ENCODE measurements around the gene TRPV2.

Gene TRPV2

GRCh38 chr17:16460796-16461605 lies 45.6 kb downstream of the TRPV2 start:
- in situ Hi-C loops (cut with HindIII; ENCODE audit: low sequenced_read_pairs): no loop called here

DNA sequence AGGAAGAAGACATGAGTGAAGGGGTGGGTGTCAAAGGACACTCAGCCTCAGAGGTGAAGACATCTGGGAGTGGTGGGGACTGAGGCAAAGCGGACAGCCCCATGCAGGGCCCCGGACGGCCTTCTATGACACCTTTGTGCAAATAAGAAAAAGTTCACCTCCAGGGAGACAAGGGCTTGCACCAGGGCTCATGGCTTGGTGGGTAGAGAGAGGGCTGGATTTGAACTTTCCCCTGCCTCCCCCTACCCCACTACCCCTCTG lies 46.2 kb downstream of the TRPV2 start:
- in situ Hi-C loops (cut with HindIII; ENCODE audit: low sequenced_read_pairs): no loop called here
- TF ChIP-seq, protein P1, sequence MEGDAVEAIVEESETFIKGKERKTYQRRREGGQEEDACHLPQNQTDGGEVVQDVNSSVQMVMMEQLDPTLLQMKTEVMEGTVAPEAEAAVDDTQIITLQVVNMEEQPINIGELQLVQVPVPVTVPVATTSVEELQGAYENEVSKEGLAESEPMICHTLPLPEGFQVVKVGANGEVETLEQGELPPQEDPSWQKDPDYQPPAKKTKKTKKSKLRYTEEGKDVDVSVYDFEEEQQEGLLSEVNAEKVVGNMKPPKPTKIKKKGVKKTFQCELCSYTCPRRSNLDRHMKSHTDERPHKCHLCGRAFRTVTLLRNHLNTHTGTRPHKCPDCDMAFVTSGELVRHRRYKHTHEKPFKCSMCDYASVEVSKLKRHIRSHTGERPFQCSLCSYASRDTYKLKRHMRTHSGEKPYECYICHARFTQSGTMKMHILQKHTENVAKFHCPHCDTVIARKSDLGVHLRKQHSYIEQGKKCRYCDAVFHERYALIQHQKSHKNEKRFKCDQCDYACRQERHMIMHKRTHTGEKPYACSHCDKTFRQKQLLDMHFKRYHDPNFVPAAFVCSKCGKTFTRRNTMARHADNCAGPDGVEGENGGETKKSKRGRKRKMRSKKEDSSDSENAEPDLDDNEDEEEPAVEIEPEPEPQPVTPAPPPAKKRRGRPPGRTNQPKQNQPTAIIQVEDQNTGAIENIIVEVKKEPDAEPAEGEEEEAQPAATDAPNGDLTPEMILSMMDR (IDR thresholded peaks at IDR 0.05; ENCODE audit: low read depth, low read length): no peak
- DNase-seq (ENCODE audit: low read depth, low spot score): no peak
- H3K4me3 ChIP-seq (ENCODE audit: low read depth, low read length): no peak overlapping the region

More at GRCh38 chr17:16460796-16461605, 45.6 kb downstream of the TRPV2 start:
- H3K4me3 ChIP-seq (ENCODE audit: low read depth, low read length): no peak overlapping the region
- DNase-seq (ENCODE audit: low read depth, low spot score): no peak
- TF ChIP-seq, protein P1 (IDR thresholded peaks at IDR 0.05; ENCODE audit: low read depth, low read length): no peak

DNA sequence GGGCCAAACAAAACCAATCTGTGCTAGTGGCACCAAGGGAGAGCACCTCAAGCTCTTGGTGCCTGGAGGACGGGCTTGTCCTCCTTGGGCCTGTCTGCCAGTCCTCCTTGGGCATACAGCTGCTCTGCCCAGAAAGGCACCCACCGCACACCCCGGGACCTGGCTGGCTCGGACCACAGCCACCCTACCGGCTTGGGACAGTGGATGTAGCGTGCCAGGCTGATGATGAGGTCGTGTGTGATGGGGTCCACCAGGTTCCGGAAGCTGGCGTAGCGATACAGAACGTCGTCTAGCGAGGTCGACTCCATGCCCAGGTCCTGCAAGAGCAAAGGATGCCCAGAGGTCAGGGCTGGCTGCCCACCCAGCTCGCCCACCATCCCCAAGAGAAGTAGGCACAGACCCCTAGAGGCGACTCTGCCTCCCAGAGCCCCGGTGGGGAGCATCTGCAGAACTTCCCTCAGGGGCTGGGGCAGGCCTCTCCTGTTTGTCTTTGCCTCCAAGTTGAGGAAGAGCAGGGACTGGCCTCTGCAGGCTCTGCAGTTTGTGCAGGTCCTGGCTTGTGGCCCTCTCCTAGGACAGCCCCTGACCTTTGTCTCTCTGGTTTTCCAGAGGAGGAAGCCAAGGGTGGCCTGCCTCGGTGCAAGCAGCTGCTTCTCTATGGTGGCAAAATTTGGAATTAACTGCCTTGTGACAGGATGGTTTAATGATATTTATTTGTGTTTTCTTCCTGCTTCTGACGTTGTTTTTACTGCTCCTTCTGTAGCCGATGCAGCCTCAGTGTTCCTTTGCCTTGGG lies 46.9 kb downstream of the TRPV2 start:
- H3K4me3 ChIP-seq (ENCODE audit: low read depth, low read length): no peak overlapping the region
- in situ Hi-C loops (cut with HindIII; ENCODE audit: low sequenced_read_pairs): no loop called here
- TF ChIP-seq, protein P1 (IDR thresholded peaks at IDR 0.05; ENCODE audit: low read depth, low read length): no peak
- DNase-seq (ENCODE audit: low read depth, low spot score): no peak

- in situ Hi-C loops (cut with HindIII; ENCODE audit: low sequenced_read_pairs): no loop called here
- H3K4me3 ChIP-seq (ENCODE audit: low read depth, low read length): no peak overlapping the region
- no peak for DNase-seq (ENCODE audit: low read depth, low spot score)
- TF ChIP-seq, protein P1 (IDR thresholded peaks at IDR 0.05; ENCODE audit: low read depth, low read length): peak; percentile 33
Observed at GRCh38 chr17:16463358-16464302, 48.3 kb downstream of the TRPV2 start.

GRCh38 chr17:16464303-16465051 lies 49.1 kb downstream of the TRPV2 start:
- no peak for DNase-seq (ENCODE audit: low read depth, low spot score)
- TF ChIP-seq, protein P1 (IDR thresholded peaks at IDR 0.05; ENCODE audit: low read depth, low read length): no peak
- in situ Hi-C loops (cut with HindIII; ENCODE audit: low sequenced_read_pairs): no loop called here
- H3K4me3 ChIP-seq (ENCODE audit: low read depth, low read length): no peak overlapping the region

GRCh38 chr17:16465052-16465312 lies 49.6 kb downstream of the TRPV2 start:
- DNase-seq (ENCODE audit: low read depth, low spot score): no peak
- in situ Hi-C loops (cut with HindIII; ENCODE audit: low sequenced_read_pairs): no loop called here
- H3K4me3 ChIP-seq (ENCODE audit: low read depth, low read length): no peak overlapping the region
- TF ChIP-seq, protein P1 (IDR thresholded peaks at IDR 0.05; ENCODE audit: low read depth, low read length): no peak
